GM19238 (cell line): Measurements from ENCODE around the gene VASN.

ENCODE experiments used
- DNase-seq: peaks from one replicate; pipeline ENCODE4 v3.0.0; 2011; ENCODE audit warnings: low spot score; ENCODE audit not compliant: insufficient read length

Gene VASN

GRCh38 chr16:4420505-4421105 lies 49.0 kb downstream of the VASN start:
- no peak for DNase-seq

DNA sequence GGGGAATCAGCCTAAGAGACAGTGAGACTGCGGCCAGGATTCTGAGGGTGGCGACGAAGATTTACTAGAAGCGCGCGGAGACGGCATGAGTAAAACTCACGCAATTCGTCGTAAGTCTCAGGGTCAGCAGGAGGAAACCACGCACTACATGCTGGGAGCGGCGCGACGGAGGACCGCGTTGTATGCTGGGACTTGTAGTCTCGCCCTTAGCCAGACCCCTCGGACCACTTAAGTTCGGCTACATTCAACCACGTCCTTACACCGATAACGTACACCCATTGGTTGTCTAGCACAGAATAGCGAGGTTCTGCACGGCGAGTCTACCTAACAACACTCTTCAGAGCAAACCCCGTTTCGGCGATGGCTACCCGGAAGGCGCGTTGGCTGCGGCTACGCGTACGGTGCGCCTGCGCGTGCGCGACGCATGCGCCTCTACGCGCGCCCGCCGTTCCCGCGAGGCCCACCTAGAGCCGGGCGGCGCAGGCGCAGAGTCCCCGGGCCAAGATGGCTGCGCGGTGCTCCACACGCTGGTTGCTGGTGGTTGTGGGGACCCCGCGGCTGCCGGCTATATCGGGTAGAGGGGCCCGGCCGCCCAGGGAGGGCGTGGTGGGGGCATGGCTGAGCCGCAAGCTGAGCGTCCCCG lies 53.9 kb downstream of the VASN start, which contains the start of gene DNAJA3:
Gene DNAJA3, plus strand, starts transcription at position 491 of the 643 bp plus-strand sequence. Its CDS starts 14 bp downstream, at position 505.
- DNase-seq, result peak; percentile 97

DNA sequence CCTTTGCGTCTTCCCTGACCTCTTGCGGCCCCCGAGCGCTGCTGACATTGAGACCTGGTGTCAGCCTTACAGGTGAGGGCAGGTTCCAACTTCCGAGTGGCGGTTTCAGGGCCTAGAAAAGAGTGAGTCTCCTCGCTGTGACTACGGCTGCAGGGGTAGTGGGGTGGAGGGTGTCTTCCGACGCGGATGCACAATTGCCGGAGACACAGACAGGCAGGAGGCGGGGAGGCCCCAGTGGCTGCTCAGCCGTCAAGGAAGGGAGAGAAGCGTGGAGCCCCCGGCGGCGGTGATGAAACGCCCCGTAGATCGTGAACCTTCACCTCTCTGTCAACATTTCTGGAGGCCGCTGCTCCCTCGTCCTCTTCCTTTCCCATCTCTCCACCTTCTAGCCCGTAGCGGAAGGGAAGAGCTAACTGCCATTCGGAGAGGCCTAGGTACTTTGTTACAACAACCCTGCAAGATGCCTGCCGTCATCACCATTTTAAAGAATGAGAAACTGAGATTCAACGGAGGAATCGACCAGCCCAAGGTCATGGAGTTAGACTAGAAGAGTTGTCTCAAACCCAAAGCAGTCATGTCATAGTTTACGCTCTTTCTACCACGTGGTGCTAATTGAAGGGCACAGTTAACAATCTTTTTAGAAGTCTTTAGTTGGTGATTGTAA lies 54.5 kb downstream of the VASN start:
- DNase-seq, result no peak

- no peak for DNase-seq
Measured at GRCh38 chr16:4426722-4427372, 55.2 kb downstream of the VASN start.

- no peak for DNase-seq
Measured at GRCh38 chr16:4428500-4428899, 56.9 kb downstream of the VASN start.

- no peak for DNase-seq
Measured at GRCh38 chr16:4431023-4431422, 59.4 kb downstream of the VASN start.
